Measurements from ENCODE around the gene OVCH1. TPM values are rescaled to one million over a fixed set of nuclear protein-coding genes. Genes with fewer than 3 reads are reported as not detected.
"Not testable (repeated sequence)": the region's sequence is repeated elsewhere in the genome, so short reads cannot be mapped to it uniquely, and the experiment has no call there.

Gene OVCH1
- polyA plus RNA-seq, 3 donors: 0.25 to 0.67 (median 0.49) TPM

GRCh38 chr12:29427964-29428363 lies 69.5 kb downstream of the OVCH1 start:
- no peak for DNase-seq (ENCODE audit: extremely low read depth in 1 of 11, low read depth in 9 of 11, low spot score in 4 of 11)

DNA sequence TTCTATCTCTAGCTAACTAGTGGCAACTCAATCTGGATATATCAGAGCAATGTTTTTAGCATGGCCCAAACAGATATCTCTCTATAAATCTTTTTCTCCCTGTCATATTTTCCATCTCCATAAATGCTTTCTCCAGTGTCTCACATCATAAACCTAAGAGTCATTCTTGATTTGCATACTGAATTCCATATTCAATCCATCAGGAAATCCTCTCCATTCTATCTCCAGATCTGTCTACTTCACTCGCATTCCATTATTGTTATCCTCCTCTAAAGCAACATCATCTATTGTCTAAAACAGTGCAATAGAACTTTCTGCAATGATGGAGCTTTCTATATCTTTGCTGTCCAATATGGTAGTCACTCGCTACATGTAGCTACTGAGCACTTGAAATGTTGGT lies 71.0 kb downstream of the OVCH1 start:
- DNase-seq (ENCODE audit: extremely low read depth in 1 of 11, low read depth in 9 of 11, low spot score in 4 of 11): no peak

DNA sequence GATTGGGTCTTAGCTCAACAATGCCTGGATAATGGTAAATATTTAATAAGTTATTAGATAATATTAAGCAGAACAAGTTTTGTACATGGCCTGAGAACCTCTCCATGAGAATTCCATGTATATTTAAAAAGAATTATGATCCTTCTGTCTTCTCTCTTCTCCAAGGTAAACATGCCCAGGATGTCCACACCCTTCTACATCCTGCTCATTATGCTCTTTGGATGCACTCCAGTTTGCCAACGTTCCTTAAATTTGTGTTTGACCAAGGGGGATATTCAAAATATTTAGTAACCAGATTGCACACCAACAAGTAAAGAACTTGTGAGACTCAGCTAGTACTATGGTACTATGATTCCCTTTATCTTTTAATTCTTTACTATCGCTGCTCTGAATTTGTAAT lies 71.8 kb downstream of the OVCH1 start:
- DNase-seq (ENCODE audit: extremely low read depth in 1 of 11, low read depth in 9 of 11, low spot score in 4 of 11): no peak

DNA sequence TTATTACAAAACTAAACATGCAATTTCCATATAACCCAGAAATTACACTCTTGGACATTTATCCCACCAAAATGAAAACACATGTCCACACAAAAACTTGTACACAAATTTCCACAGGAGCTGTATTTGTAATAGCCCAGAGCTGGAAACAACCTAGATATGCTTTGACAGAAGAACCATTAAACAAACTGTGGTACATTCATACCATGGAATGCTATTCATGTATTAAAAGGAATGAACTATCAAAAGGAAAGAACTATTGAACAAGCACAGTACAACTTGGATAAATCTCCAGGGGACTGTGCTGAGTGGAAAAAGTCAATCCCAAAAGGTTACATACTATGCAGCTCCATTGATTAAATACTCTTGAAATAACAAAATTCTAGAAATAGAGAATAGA lies 80.7 kb downstream of the OVCH1 start:
- DNase-seq (ENCODE audit: extremely low read depth in 1 of 11, low read depth in 9 of 11, low spot score in 4 of 11): no peak

GRCh38 chr12:29415111-29415510 lies 82.4 kb downstream of the OVCH1 start:
- no peak for DNase-seq (ENCODE audit: extremely low read depth in 1 of 11, low read depth in 9 of 11, low spot score in 4 of 11)

DNA sequence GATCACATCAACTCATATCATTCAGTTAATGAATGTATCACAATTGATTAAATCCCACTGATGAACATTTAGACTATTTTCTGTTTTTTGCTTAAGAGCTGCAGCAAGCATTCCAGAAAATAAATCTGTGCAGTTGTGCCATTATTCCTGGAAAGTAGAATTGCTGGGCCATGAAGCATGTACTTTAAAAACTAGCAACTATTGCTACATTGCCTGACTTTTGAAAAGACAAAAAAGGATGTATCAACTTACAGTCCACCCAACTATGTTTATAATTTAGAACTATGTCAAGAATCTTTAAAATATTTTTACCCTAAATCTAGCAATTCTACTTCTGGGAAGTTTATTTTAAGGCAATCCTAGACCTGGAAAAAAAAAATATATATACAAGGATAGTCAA lies 83.1 kb downstream of the OVCH1 start:
- no peak for DNase-seq (ENCODE audit: extremely low read depth in 1 of 11, low read depth in 9 of 11, low spot score in 4 of 11)

DNA sequence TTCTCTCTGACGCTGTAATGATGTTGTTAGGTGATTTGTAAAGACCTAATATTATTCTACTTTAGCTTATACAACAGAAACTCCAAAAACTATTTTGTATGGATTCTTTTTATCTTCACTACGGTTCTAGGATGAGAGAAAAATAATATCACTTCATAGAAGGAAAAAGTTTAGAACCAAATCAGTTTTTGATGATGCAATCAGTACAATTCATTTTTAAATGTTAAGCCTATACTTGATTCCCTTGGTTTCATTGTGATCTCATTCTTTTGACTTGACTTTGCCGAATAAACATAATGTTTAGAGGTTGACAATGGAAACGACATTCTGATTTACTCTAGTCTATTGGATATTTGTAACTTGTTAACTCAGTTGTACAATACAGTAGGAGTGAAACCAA lies 91.9 kb downstream of the OVCH1 start:
- DNase-seq (ENCODE audit: extremely low read depth in 1 of 11, low read depth in 9 of 11, low spot score in 4 of 11): no peak

- DNase-seq (ENCODE audit: extremely low read depth in 1 of 11, low read depth in 9 of 11, low spot score in 4 of 11): no peak
Measured at GRCh38 chr12:29403991-29404390, 93.5 kb downstream of the OVCH1 start.

GRCh38 chr12:29402437-29402836 lies 95.0 kb downstream of the OVCH1 start:
- no peak for DNase-seq (ENCODE audit: extremely low read depth in 1 of 11, low read depth in 9 of 11, low spot score in 4 of 11)

DNA sequence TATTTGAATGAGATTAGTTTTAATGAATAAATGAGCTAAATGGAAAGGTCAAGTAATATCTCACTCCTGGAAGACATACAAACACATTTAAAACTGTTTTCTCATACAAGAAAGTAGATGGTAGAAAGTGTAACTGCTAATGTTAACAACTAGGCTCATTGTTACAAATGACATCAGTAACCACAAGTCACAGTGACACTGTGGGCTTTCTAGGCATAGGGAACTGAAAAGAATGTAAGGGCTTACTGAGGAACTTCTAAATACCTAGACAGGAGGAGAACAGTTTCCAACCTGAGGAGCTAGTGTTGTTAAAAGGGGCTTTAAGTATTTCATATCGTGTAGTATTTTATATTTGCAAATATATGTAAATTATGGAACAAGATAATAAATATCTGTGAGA lies 99.0 kb downstream of the OVCH1 start:
- no peak for DNase-seq (ENCODE audit: extremely low read depth in 1 of 11, low read depth in 9 of 11, low spot score in 4 of 11)

GRCh38 chr12:29396774-29397173 lies 100.7 kb downstream of the OVCH1 start:
- no peak for DNase-seq (ENCODE audit: extremely low read depth in 1 of 11, low read depth in 9 of 11, low spot score in 4 of 11)

DNA sequence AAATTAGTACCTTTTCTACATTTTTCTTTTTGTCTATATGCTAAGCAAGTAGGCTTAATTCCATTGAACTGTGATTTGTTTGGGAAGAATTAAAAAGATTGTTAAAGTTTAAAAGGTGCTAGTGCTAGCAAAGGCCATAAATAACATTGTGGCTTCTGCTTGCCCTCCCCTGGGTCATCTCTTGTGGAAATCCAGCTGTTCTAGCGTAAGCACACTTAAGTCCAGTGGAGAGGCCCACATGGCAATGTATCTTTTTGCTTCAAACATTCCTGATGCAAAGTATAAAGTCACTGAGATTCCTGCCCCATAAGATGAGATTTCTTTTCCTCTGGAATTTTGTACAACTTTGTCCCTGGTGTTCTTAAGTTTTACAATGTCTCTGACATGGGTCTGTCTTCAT lies 102.1 kb downstream of the OVCH1 start:
- DNase-seq (ENCODE audit: extremely low read depth in 1 of 11, low read depth in 9 of 11, low spot score in 4 of 11): no peak

GRCh38 chr12:29390419-29390818 lies 107.1 kb downstream of the OVCH1 start:
- DNase-seq (ENCODE audit: extremely low read depth in 1 of 11, low read depth in 9 of 11, low spot score in 4 of 11): not testable (repeated sequence)

DNA sequence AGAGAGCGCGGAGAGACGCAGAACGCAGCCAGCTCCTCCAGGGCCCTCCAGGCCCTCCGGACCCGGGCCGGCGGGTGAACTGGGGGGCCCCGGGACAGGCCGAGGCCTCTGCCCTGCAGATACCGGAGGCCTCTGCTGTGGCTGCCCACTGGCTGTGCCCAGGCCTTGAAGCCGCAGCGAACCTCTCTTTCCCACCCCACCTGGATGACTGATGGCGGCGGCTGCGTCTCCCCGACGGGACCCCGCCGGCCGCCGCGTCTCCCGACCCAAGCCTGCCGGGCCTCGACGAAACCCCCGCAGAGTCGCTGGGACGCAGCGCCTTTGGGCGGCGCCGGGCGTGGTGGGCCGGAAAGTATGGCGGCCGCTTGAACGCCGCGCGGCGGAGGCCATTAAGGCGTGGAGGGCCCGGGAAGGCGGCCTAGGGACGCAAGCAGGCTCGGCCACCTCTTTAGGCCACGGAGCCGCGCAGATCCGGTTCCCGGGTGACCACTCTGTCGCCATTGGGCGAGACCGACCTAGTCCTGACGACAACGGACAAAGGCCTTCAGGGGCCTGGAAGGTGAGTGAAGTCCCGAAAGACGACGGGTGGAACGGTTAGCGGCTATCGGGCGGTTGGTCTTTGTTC lies 108.1 kb downstream of the OVCH1 start:
- DNase-seq (ENCODE audit: extremely low read depth in 1 of 11, low read depth in 9 of 11, low spot score in 4 of 11): no peak

- DNase-seq (ENCODE audit: extremely low read depth in 1 of 11, low read depth in 9 of 11, low spot score in 4 of 11): not testable (repeated sequence)
Measured at GRCh38 chr12:29386084-29386680, 111.3 kb downstream of the OVCH1 start.

DNA sequence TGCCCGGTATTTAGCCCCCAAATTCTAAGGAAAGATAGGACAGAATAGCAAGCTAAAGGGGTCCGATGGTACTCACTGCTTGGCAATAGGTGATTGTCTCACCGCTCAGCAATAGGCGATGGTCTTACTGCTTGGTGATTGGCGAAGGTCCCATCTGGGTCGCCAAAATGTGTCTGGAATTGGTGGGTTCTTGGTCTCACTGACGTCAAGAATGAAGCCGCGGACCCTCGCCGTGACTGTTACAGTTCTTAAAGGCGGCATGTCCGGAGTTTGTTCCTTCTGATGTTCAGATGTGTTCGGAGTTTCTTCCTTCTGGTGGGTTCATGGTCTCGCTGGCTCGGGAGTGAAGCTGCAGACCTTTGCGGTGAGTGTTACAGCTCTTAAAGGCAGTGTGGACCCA lies 112.3 kb downstream of the OVCH1 start:
- not testable (repeated sequence) for DNase-seq (ENCODE audit: extremely low read depth in 1 of 11, low read depth in 9 of 11, low spot score in 4 of 11)

GRCh38 chr12:29382251-29382650 lies 115.2 kb downstream of the OVCH1 start:
- DNase-seq (ENCODE audit: extremely low read depth in 1 of 11, low read depth in 9 of 11, low spot score in 4 of 11): no peak

DNA sequence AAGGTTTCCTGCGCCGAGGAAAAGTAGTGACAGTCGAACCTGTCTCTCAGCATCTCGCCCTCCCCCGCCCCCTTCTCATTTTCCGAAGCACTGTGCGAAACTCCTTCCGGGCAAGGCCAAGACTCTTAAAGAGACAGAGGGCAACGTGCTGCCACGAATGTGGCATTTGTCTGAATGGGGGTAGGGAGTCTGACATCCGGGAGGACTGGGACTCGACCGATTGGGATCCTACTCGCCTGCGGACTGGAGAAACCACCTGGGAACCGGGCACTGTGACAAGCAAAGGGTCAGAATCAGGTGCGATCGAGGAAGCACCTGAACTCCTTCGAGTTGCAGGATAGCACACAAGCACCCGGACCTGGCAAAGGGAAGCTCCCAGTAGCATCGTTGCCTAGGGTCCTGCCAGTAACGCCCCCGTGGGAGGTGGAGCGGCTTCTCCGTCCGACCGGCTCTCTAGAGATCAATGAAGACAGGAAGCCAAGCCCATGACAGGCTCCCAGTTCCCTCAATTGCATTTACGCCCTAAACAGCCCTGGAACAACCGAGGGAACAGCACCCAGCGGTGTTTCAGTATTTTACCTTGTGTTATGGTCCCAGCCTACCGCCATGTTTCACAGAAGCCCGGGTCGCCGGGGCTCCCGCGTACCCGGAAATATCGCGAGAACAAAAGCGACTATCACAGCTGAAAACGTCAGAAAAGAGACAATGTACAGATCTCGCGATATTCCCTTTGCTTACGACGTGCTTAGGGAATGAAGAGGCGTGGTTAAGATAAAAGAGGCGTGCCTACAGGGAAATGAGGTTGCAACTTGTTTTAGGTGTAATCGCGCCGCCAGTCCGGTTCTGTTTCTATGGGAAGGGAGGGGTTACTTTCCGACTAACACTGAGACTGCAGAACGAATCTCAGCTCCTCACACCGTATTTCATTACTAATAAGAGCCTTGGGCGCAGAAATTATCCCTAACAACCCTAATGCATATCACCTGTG lies 116.7 kb downstream of the OVCH1 start, which contains the start of gene ERGIC2:
TSS of gene ERGIC2 (minus strand) at position 637 of the 988 bp plus-strand sequence. CDS start 9,539 bp downstream, outside the sequence.
- DNase-seq (ENCODE audit: extremely low read depth in 1 of 11, low read depth in 9 of 11, low spot score in 4 of 11): peak; percentile 97 to 100 (median 98)

All from renal cortex interstitium (tissue), 11 donors.